Endothelial cell of umbilical vein (primary cell): ENCODE results near the gene C14orf93. TPM values are rescaled to one million over a fixed set of nuclear protein-coding genes. Genes with fewer than 3 reads are reported as not detected.

ENCODE experiments used
- BruUV-seq: library from RNA; stranded (reverse); fragments of 400-500 nt; replicated peaks from 2 replicates; lab custom pipeline; 2021; lab: Mats Ljungman, UMichigan
- CTCF ChIA-PET: fragments of 300-600, 350-600 bp; sonication (Branson Sonifier 250); formaldehyde crosslinking; loops from one replicate; lab custom pipeline; 2021; ENCODE audit warnings: antibody characterized with exemption, inconsistent platforms; lab: Charles Lee
- POLR2A ChIA-PET: fragments of 300-600, 350-600 bp; sonication (Branson Sonifier 250); formaldehyde crosslinking; loops from one replicate; lab custom pipeline; 2021; ENCODE audit warnings: antibody characterized with exemption, inconsistent platforms; lab: Charles Lee
- DNase-seq: peaks from one replicate; pipeline ENCODE4 v3.0.0-alpha.2; 2011; ENCODE audit warnings: low read depth, low spot score
- FAIRE-seq: peaks from 2 replicates; lab custom pipeline; 2011; peaks lifted over from hg19 to GRCh38; lab: Jason Lieb, UNC
- H2AFZ ChIP-seq: 2 replicates; pipeline ENCODE4 v1.6.0; 2012; ENCODE audit warnings: low read depth, low read length, control low read depth, inconsistent platforms
- H3K27ac ChIP-seq: 2 replicates; pipeline ENCODE4 v1.5.1; 2011; ENCODE audit warnings: low read depth, mild to moderate bottlenecking, control low read depth, low read length, moderate library complexity; ENCODE audit not compliant: insufficient read depth
- H3K27me3 ChIP-seq, 2 experiments: 2 replicates each; pipeline versions ENCODE4 v1.6.0 to v1.6.1; 2011; ENCODE audit warnings: low read length in 2 of 2, mixed read lengths in 1 of 2; ENCODE audit not compliant: control insufficient read depth in 2 of 2, insufficient read depth in 2 of 2
- H3K36me3 ChIP-seq, 2 experiments: 2 replicates in 1 of 2; 3 replicates in 1 of 2; pipeline ENCODE4 v1.5.1; 2011; ENCODE audit warnings: low read length in 2 of 2, mild to moderate bottlenecking in 1 of 2, moderate library complexity in 1 of 2; ENCODE audit not compliant: control insufficient read depth in 2 of 2, insufficient read depth in 2 of 2; ENCODE audit errors: extremely low read depth in 1 of 2
- H3K4me1 ChIP-seq: 3 replicates; pipeline ENCODE4 v1.5.1; 2011; ENCODE audit warnings: mild to moderate bottlenecking, low read length; ENCODE audit not compliant: control insufficient read depth, insufficient read depth; ENCODE audit errors: extremely low read depth
- H3K4me2 ChIP-seq: 2 replicates; pipeline ENCODE4 v1.6.1; 2011; ENCODE audit warnings: low read length, control low read depth, mixed read lengths; ENCODE audit not compliant: insufficient read depth
- H3K4me3 ChIP-seq, 3 experiments: fragments of 200-600 bp in 1 of 3; sonication (generic), shearing (Covaris generic) in 1 of 3; replicated peaks in 1 of 3; 2 replicates each; pipeline ENCODE4 v1.5.1; 2011 to 2016; ENCODE audit warnings: control low read depth in 3 of 3, low read length in 3 of 3, mild to moderate bottlenecking in 2 of 3, inconsistent platforms in 1 of 3, low read depth in 1 of 3, moderate library complexity in 1 of 3; ENCODE audit not compliant: insufficient read depth in 1 of 3
- H3K79me2 ChIP-seq: 2 replicates; pipeline ENCODE4 v1.6.0; 2012; ENCODE audit warnings: low read length, inconsistent platforms; ENCODE audit not compliant: control insufficient read depth, insufficient read depth
- H3K9ac ChIP-seq: replicated peaks from 2 replicates; pipeline ENCODE3; 2011; ENCODE audit warnings: low read length, control low read depth; ENCODE audit not compliant: insufficient read depth; ENCODE audit errors: extremely low read depth
- H3K9me1 ChIP-seq: replicated peaks from 3 replicates; pipeline ENCODE4 v1.6.0; 2011; ENCODE audit warnings: mild to moderate bottlenecking, low read length; ENCODE audit not compliant: control insufficient read depth, insufficient read depth; ENCODE audit errors: extremely low read depth
- H3K9me3 ChIP-seq: replicated peaks from 2 replicates; pipeline ENCODE4 v1.5.1; 2012; ENCODE audit warnings: low read length, inconsistent platforms; ENCODE audit not compliant: control insufficient read depth, insufficient read depth
- H4K20me1 ChIP-seq: replicated peaks from 2 replicates; pipeline ENCODE3; 2011; ENCODE audit warnings: mild to moderate bottlenecking, low read length; ENCODE audit not compliant: control insufficient read depth, insufficient read depth; ENCODE audit errors: extremely low read depth
- EZH2 ChIP-seq: IDR thresholded peaks from 2 replicates; pipeline ENCODE4 v1.6.1; 2012; ENCODE audit warnings: borderline replicate concordance, low read depth, mild to moderate bottlenecking, moderate library complexity, low read length, inconsistent platforms; ENCODE audit not compliant: severe bottlenecking
- FOS ChIP-seq: IDR thresholded peaks from 2 replicates; pipeline ENCODE4 v1.6.1; 2011; ENCODE audit warnings: mild to moderate bottlenecking, low read length, moderate library complexity, borderline replicate concordance; ENCODE audit not compliant: insufficient read depth
- GATA2 ChIP-seq: IDR thresholded peaks from 2 replicates; pipeline ENCODE4 v1.7.0; 2011; ENCODE audit warnings: low read depth, mild to moderate bottlenecking, moderate library complexity, mixed read lengths, low read length; ENCODE audit not compliant: insufficient read length, insufficient read depth
- JUN ChIP-seq: IDR thresholded peaks from 2 replicates; pipeline ENCODE4 v1.6.1; 2011; ENCODE audit warnings: borderline replicate concordance, low read depth; ENCODE audit not compliant: insufficient read length, insufficient read depth
- MAX ChIP-seq: IDR thresholded peaks from 2 replicates; pipeline ENCODE4 v1.6.1; 2011; ENCODE audit not compliant: insufficient read depth, insufficient read length
- MYC ChIP-seq: IDR thresholded peaks from one replicate; pipeline ENCODE4 v1.6.1; 2011; ENCODE audit warnings: mild to moderate bottlenecking, low read depth, low read length
- POLR2A ChIP-seq: IDR thresholded peaks from 2 replicates; pipeline ENCODE4 v1.6.1; 2012; ENCODE audit warnings: low read depth, mild to moderate bottlenecking, control low read depth, low read length
- POLR2AphosphoS5 ChIP-seq: IDR thresholded peaks from 2 replicates; pipeline ENCODE4 v1.6.1; 2012; ENCODE audit warnings: low read depth, mild to moderate bottlenecking, control low read depth, low read length, moderate library complexity; ENCODE audit not compliant: insufficient read depth
- dilution Hi-C: fragments of 300-500 bp; cut with MboI; formaldehyde crosslinking; loops from one replicate; pipeline ENCODE4 v1.15.0; 2019; ENCODE audit warnings: low sequenced_read_pairs; ENCODE audit not compliant: extremely low pct_ligation_motif_present
- intact Hi-C: fragments of 100-400 bp; cut with micrococcal nuclease; formaldehyde crosslinking; loops from one replicate; pipeline ENCODE4 v1.10.0; 2022
- polyA plus RNA-seq, 4 experiments: library from polyadenylated mRNA; depleted of rRNA in 3 of 4; stranded (reverse) in 3 of 4; unstranded in 1 of 4; fragments of >200 nt; gene quantifications; 2 replicates each; pipeline versions ENCODE4 v1.2.1 to v1.2.3, GENCODE V29; 2011 to 2012; ENCODE audit warnings: missing spikeins in 1 of 4
- total RNA-seq: library from RNA; stranded (reverse); gene quantifications from 2 replicates; pipeline ENCODE4 v1.2.3, GENCODE V29; 2021
- TF ChIP-seq, protein P1 (sequence below), 2 donors: IDR thresholded peaks; 1 replicate in 1 of 2; 2 replicates in 1 of 2; pipeline ENCODE4 v1.5.1; 2011; ENCODE audit warnings: low read length in 2 of 2, mild to moderate bottlenecking in 2 of 2, moderate library complexity in 2 of 2, control low read depth in 1 of 2, inconsistent platforms in 1 of 2, low read depth in 1 of 2; ENCODE audit not compliant: insufficient read depth in 1 of 2; ENCODE audit errors: extremely low read depth in 1 of 2

Gene C14orf93
- total and polyA plus RNA-seq, 2 donors (not counting 3 experiments of a cell fraction or from before 2014, with no cell fraction given): 7.1 to 9.2 TPM

- Histone ChIP-seq H3K4me1 (peaks cover 4% of the 10 kb centered on the region), H4K20me1 (no peaks in the 10 kb centered on the region), H2AFZ (no peak overlapping the region), H3K4me3 (no peak overlapping the region), H3K9ac (no peak overlapping the region), H3K9me1 (no peaks in the 10 kb centered on the region), H3K27ac (no peak overlapping the region), H3K4me2 (no peak overlapping the region), H3K27me3 (no peaks in the 10 kb centered on the region), H3K36me3 (peaks cover 8 to 12% of the 10 kb centered on the region in 2 experiments), H3K79me2 (peaks cover 10% of the 10 kb centered on the region), H3K9me3 (no peaks in the 10 kb centered on the region)
- FAIRE-seq (no peak), DNase-seq (no peak)
- dilution Hi-C loops (no loop called here), intact Hi-C loops (no loop called here)
- no peak for TF ChIP-seq EZH2
- TF ChIP-seq, protein P1, sequence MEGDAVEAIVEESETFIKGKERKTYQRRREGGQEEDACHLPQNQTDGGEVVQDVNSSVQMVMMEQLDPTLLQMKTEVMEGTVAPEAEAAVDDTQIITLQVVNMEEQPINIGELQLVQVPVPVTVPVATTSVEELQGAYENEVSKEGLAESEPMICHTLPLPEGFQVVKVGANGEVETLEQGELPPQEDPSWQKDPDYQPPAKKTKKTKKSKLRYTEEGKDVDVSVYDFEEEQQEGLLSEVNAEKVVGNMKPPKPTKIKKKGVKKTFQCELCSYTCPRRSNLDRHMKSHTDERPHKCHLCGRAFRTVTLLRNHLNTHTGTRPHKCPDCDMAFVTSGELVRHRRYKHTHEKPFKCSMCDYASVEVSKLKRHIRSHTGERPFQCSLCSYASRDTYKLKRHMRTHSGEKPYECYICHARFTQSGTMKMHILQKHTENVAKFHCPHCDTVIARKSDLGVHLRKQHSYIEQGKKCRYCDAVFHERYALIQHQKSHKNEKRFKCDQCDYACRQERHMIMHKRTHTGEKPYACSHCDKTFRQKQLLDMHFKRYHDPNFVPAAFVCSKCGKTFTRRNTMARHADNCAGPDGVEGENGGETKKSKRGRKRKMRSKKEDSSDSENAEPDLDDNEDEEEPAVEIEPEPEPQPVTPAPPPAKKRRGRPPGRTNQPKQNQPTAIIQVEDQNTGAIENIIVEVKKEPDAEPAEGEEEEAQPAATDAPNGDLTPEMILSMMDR (IDR thresholded peaks at IDR 0.05; ENCODE audit: extremely low read depth in 1 of 2, insufficient read depth in 1 of 2, low read depth in 1 of 2, low read length in 2 of 2): no peak
- TF ChIP-seq GATA2: no peak
- no peak for TF ChIP-seq POLR2A
- no peak for TF ChIP-seq FOS
- TF ChIP-seq POLR2AphosphoS5: no peak
- no peak for TF ChIP-seq MYC
- no peak for TF ChIP-seq JUN
- no peak for TF ChIP-seq MAX
- BruUV-seq: no TSS peak
- ChIA-PET POLR2A (no interaction called here), CTCF (interaction anchor here (0.7 to 5.0 kb wide), 6 partner anchors 10 to 44 kb away, joined by 3 to 32 read pairs (median 6); partner anchors contain the start of genes AJUBA and CDH24)
Measured at GRCh38 chr14:23024612-23025075, 14.7 kb upstream of the C14orf93 start.
